Spinal cord (tissue), 10 donors: ENCODE data around the gene KY. TPM values are rescaled to one million over a fixed set of nuclear protein-coding genes. Genes with fewer than 3 reads are reported as not detected.

Experiments
- DNase-seq, 6 donors: peaks; one replicate each; pipeline versions ENCODE4 v3.0.0 to v3.0.0-alpha.2; 2013 to 2015; ENCODE audit warnings: low spot score in 6 of 6, low read depth in 4 of 6
- H3K27ac ChIP-seq: one replicate; pipeline ENCODE4 v1.5.1; 2013; ENCODE audit warnings: low read depth, low read length, control low read depth
- H3K27me3 ChIP-seq: one replicate; pipeline ENCODE4 v1.6.1; 2013; ENCODE audit warnings: low read length; ENCODE audit not compliant: control insufficient read depth, insufficient read depth
- H3K36me3 ChIP-seq: one replicate; pipeline ENCODE4 v1.6.1; 2013; ENCODE audit warnings: low read length; ENCODE audit not compliant: control insufficient read depth, insufficient read depth
- H3K4me1 ChIP-seq: one replicate; pipeline ENCODE4 v1.6.1; 2013; ENCODE audit warnings: low read length; ENCODE audit not compliant: control insufficient read depth, insufficient read depth
- H3K4me3 ChIP-seq: one replicate; pipeline ENCODE4 v1.5.1; 2013; ENCODE audit warnings: low read depth, low read length, control low read depth
- H3K9me3 ChIP-seq: one replicate; pipeline ENCODE4 v1.6.1; 2013; ENCODE audit warnings: low read length; ENCODE audit not compliant: control insufficient read depth, insufficient read depth
- WGBS: methylation state at CpG from one replicate; pipeline ENCODE4 v1.1.5; 2013; ENCODE audit warnings: missing lambda C conversion rate; ENCODE audit not compliant: insufficient coverage; 5-methylcytosine and 5-hydroxymethylcytosine counted together
- polyA plus RNA-seq, 2 donors: library from polyadenylated mRNA; unstranded; fragments of 120-200 nt; gene quantifications; one replicate each; pipeline ENCODE4 v1.2.1, GENCODE V29; 2013; ENCODE audit not compliant: insufficient read length in 2 of 2
- total RNA-seq, 2 donors: library from RNA; depleted of rRNA in 1 of 2; stranded (reverse); fragments of 120-200 nt in 1 of 2; fragments of >200 nt in 1 of 2; gene quantifications; one replicate each; pipeline versions ENCODE4 v1.2.3 to v1.2.4, GENCODE V29; 2013 to 2014
- donor health status: healthy.

Gene KY
- total and polyA plus RNA-seq, 4 donors: 1.5 to 4.2 (median 2.5) TPM

GRCh38 chr3:134675726-134676256, 25.0 kb upstream of the KY start:
- DNase-seq: no peak
- no peaks in the 10 kb centered on the region for H3K27me3 ChIP-seq
- peaks cover 7% of the 10 kb centered on the region for H3K9me3 ChIP-seq
- H3K27ac ChIP-seq: no peak overlapping the region
- WGBS: no CpG with 5 or more reads among the region's 3 CpGs
- H3K4me1 ChIP-seq: peaks cover 2% of the 10 kb centered on the region
- no peaks in the 10 kb centered on the region for H3K36me3 ChIP-seq
- no peak overlapping the region for H3K4me3 ChIP-seq

- no peak overlapping the region for H3K27ac ChIP-seq
- no peak for DNase-seq
- H3K36me3 ChIP-seq: no peaks in the 10 kb centered on the region
- H3K4me1 ChIP-seq: peaks cover under 1% of the 10 kb centered on the region
- no peak overlapping the region for H3K4me3 ChIP-seq
- peaks cover 7% of the 10 kb centered on the region for H3K9me3 ChIP-seq
- no peaks in the 10 kb centered on the region for H3K27me3 ChIP-seq
- 86% methylated on average over 4 of the region's 5 CpGs for WGBS
These were observed 21.7 kb upstream of the KY start for GRCh38 chr3:134672571-134672970.

GRCh38 chr3:134667956-134668355, 17.1 kb upstream of the KY start:
- no peaks in the 10 kb centered on the region for H3K9me3 ChIP-seq
- DNase-seq: no peak
- no peaks in the 10 kb centered on the region for H3K36me3 ChIP-seq
- H3K4me1 ChIP-seq: peaks cover 19% of the 10 kb centered on the region
- WGBS: 60% methylated on average over 2 of the region's 3 CpGs
- no peak overlapping the region for H3K27ac ChIP-seq
- no peaks in the 10 kb centered on the region for H3K27me3 ChIP-seq
- H3K4me3 ChIP-seq: no peak overlapping the region

DNA sequence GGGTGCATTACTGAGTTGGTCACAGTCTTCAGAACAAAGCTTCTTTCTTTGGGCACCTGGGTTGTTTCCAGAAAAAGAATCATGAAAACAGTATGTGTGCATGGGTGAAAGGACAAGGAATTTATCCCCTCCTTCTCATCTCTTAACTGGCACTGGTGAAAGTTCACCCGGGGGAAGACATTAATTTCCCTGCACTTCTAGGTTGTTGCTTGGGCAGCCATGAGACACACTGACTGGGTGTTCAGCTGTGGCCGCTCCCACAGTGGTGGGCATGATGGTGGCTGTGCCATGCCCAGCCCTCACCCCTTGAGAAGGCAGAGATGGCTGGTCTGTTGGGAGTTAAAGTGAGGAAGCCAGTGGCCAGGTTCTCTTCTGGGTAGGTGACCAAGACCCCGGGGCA, 16.6 kb upstream of the KY start:
- peaks cover 19% of the 10 kb centered on the region for H3K4me1 ChIP-seq
- no peaks in the 10 kb centered on the region for H3K36me3 ChIP-seq
- no peaks in the 10 kb centered on the region for H3K9me3 ChIP-seq
- whole genome bisulfite sequencing: 78% methylated on average over 1 of the region's 3 CpGs
- H3K27me3 ChIP-seq: no peaks in the 10 kb centered on the region
- H3K27ac ChIP-seq: no peak overlapping the region
- no peak overlapping the region for H3K4me3 ChIP-seq
- DNase-seq: no peak

GRCh38 chr3:134666885-134667284, 16.1 kb upstream of the KY start:
- WGBS: 70% methylated on average over 6 of the region's 9 CpGs
- Histone ChIP-seq H3K36me3 (no peaks in the 10 kb centered on the region), H3K4me1 (peaks cover 19% of the 10 kb centered on the region), H3K27me3 (no peaks in the 10 kb centered on the region), H3K27ac (no peak overlapping the region), H3K4me3 (no peak overlapping the region), H3K9me3 (no peaks in the 10 kb centered on the region)
- no peak for DNase-seq

- Histone ChIP-seq H3K4me1 (peaks cover 19% of the 10 kb centered on the region), H3K27me3 (no peaks in the 10 kb centered on the region), H3K9me3 (no peaks in the 10 kb centered on the region), H3K36me3 (no peaks in the 10 kb centered on the region), H3K4me3 (no peak overlapping the region), H3K27ac (no peak overlapping the region)
- WGBS: 88% methylated on average over 3 of the region's 4 CpGs
- no peak for DNase-seq
These were observed 15.6 kb upstream of the KY start for GRCh38 chr3:134666466-134666865.

DNA sequence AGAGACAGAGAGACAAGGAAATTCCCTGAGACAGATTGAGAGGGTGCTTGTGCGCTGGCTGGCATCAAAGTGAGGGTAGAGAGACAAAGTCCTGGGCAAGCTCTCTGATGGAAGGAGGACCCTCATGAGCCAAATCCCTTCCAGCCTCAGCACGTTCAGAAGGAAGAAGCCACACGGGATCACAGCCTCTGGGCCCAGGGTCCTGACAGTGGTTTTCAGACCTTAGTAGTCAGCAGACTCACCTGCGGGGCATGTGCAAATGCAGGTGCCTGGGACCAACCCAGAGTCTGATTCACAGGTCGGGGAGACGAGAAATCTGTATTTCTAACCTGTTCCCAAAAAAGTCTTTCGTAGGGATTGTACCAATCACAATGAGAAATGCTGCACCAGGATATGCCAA, 15.2 kb upstream of the KY start:
- H3K36me3 ChIP-seq: no peaks in the 10 kb centered on the region
- no peaks in the 10 kb centered on the region for H3K27me3 ChIP-seq
- H3K4me1 ChIP-seq: peaks cover 19% of the 10 kb centered on the region
- WGBS: 81% methylated on average over 6 of the region's 7 CpGs
- no peak for DNase-seq
- no peaks in the 10 kb centered on the region for H3K9me3 ChIP-seq
- no peak overlapping the region for H3K4me3 ChIP-seq
- no peak overlapping the region for H3K27ac ChIP-seq

DNA sequence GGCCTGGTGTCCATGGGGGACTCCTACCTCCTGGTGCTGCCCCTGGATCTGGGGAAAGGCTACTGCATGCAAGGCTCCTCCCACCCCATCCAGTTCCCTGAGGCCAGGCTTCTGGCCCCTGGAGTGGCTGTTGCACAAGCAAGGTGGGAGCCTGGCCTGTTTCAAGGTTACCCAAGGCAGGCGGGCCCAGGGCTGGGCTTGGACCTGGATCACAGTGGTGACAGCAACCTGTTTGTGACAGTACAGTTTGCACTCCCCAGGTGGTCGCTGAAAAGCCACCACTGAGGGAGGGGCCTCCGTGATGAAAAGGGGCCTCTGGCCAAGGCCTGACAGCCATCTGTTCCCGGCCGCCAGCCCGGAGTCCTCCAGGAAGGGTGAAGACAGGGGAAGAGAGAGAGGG, 14.4 kb upstream of the KY start:
- Histone ChIP-seq H3K4me3 (no peak overlapping the region), H3K27me3 (no peaks in the 10 kb centered on the region), H3K4me1 (peaks cover 19% of the 10 kb centered on the region), H3K27ac (no peak overlapping the region), H3K36me3 (no peaks in the 10 kb centered on the region), H3K9me3 (no peaks in the 10 kb centered on the region)
- WGBS: 45% methylated on average over 2 of the region's 6 CpGs
- peak in 1 of 6 donors; percentile 63 for DNase-seq

DNA sequence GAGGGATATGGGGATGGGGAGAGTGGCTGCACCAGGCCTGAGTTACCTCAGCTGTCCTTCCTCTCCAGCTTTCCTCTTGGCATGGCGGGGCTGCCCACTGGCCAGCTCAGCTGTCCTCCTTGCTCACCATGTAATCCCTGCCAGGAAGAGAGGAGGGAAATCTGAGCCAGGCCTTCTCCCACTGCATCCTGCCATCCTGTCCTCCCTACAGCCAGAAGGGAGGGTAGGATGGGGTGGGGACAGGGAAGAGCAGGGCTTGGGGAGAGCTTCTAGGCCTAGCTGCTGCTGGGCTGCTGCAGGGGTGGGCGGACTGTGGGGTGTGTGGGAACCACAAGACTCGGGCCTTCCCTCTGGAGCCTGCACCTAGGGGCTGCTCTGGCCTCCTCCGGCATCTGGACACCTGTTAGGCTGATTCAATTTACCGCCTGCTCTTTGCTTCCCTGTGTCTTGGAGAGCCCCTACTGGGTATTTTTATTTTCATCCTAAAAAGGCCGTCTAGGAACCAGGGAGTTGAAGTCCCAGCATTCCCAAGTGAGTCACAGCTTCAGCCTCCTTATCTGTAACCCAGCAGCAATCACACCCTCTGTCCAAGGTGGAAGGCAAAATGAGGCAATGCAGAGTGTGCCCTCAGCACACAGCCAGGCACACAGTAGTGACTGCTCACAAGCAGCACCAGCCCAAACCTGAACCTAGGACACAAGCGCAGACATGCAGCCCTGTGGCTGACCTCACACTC, 13.1 kb upstream of the KY start:
- peaks cover 19% of the 10 kb centered on the region for H3K4me1 ChIP-seq
- WGBS: 81% methylated on average over 6 of the region's 7 CpGs
- H3K9me3 ChIP-seq: no peaks in the 10 kb centered on the region
- no peak for DNase-seq
- no peaks in the 10 kb centered on the region for H3K36me3 ChIP-seq
- H3K4me3 ChIP-seq: no peak overlapping the region
- H3K27ac ChIP-seq: no peak overlapping the region
- H3K27me3 ChIP-seq: no peaks in the 10 kb centered on the region

DNA sequence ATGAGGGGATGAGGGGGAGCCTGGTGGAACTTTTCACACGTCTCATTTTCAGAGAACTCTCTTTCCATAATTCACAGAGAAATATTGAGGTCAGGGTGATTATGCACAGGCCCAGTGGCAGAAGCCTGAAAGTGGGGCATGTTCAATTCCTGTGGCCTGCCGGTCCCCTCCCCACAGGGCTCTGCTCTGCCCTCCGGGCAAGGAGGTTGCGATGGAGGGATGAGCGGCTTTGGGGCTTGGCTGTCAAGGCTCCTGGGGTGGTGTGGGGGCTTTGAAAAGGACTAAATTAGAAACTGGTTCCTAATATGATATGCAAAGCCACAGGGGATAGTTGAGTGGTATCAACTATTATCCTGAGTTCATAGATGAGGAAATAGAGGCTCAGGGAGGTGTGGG, 9.2 kb upstream of the KY start:
- Histone ChIP-seq H3K4me1 (peaks cover 8% of the 10 kb centered on the region), H3K27ac (no peak overlapping the region), H3K36me3 (no peaks in the 10 kb centered on the region), H3K4me3 (no peak overlapping the region), H3K9me3 (no peaks in the 10 kb centered on the region), H3K27me3 (no peaks in the 10 kb centered on the region)
- DNase-seq: no peak
- 100% methylated on average over 4 of the region's 5 CpGs for WGBS
